Astrocyte (in vitro differentiated cells and primary cell): ENCODE data around the gene POSTN.

Source experiments
- CTCF ChIP-seq: IDR thresholded peaks from 2 replicates; pipeline ENCODE4 v1.5.1; 2011; ENCODE audit warnings: low read depth, mild to moderate bottlenecking, inconsistent platforms, low read length, moderate library complexity; ENCODE audit not compliant: insufficient read depth
- EZH2 ChIP-seq: IDR thresholded peaks from 2 replicates; pipeline ENCODE4 v1.6.1; 2012; ENCODE audit warnings: mild to moderate bottlenecking, low read length, inconsistent platforms; ENCODE audit not compliant: insufficient read depth

GRCh38 chr13:37534676-37535075 is 63.9 kb downstream of the POSTN start:
- TF ChIP-seq CTCF = no peak
- TF ChIP-seq EZH2 = no peak
